Measurements from ENCODE around the gene CGB8.

The CGB8 gene

GRCh38 chr19:49010453-49010852 is 38.5 kb downstream of the CGB8 start:
- in situ Hi-C loops (cut with HindIII; ENCODE audit: low sequenced_read_pairs), result no loop called here

DNA sequence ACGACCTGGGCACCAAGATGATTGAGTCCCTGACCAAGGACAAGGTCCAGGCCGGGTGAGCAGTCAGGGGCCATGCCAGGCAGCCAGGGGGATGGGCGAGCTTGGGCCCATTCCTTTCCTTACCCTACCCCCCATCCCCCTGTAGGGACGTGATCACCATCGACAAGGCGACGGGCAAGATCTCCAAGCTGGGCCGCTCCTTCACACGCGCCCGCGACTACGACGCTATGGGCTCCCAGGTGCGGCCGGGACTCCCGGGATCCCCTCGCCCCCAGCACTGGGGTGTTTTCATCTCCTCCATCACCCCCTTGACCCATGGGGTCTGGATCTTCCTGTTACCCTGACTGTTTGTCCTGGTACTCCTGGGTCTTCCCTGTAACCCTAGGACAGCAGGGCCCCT is 39.1 kb downstream of the CGB8 start:
- in situ Hi-C loops (cut with HindIII; ENCODE audit: low sequenced_read_pairs), result no loop called here

- in situ Hi-C loops (cut with HindIII; ENCODE audit: low sequenced_read_pairs), result no loop called here
These were observed 42.0 kb downstream of the CGB8 start for GRCh38 chr19:49006905-49007304.

DNA sequence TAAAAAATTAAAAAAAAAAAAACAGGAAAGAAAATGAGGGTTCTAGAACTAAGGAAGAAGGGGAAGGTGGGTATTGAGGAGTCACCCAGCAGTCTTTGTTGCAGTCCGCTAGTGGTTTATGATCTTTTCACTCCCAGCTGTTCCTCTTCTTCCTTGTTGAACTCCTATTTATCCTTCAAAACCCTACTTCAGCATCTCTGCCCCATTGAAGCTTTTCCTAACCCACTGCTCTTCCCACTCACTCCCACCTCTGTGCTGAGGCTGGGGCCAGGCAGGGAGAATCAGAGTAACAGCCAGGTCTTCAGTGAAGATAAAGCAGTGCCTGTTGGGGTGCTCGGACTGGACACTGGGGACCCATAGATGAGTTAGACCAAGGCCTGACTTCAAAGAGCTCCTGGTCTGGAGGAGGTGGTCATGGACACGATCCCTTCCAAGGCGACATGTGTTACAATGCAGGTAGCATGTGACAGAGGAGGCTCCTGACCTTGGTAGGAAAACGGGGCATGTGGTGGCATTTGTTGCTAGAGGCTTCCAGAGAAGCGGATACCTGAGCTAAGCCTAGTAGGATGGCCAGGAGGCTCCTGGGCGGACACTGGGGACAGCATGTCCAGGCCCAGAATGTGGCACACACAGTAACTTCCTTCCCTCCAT is 43.8 kb downstream of the CGB8 start:
- in situ Hi-C loops (cut with HindIII; ENCODE audit: low sequenced_read_pairs), result no loop called here

DNA sequence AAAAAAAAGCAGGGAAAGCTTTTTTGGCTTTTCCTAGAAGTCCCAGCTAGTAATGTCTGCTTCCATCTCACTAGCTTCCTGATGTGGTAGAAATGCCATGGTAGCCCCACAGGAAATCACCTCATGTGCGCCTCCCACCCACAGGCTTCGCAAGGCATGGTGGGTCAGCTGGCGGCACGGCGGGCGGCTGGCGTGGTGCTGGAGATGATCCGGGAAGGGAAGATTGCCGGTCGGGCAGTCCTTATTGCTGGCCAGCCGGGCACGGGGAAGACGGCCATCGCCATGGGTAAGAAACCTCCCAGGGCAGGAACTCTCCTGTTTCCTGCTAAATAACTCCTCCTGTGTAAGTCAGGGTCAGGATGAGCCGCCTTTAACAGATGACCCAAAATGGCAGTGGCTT is 44.8 kb downstream of the CGB8 start:
- in situ Hi-C loops (cut with HindIII; ENCODE audit: low sequenced_read_pairs), result no loop called here

- in situ Hi-C loops (cut with HindIII; ENCODE audit: low sequenced_read_pairs), result no loop called here
These were observed 49.2 kb downstream of the CGB8 start for GRCh38 chr19:48999481-49000325.

DNA sequence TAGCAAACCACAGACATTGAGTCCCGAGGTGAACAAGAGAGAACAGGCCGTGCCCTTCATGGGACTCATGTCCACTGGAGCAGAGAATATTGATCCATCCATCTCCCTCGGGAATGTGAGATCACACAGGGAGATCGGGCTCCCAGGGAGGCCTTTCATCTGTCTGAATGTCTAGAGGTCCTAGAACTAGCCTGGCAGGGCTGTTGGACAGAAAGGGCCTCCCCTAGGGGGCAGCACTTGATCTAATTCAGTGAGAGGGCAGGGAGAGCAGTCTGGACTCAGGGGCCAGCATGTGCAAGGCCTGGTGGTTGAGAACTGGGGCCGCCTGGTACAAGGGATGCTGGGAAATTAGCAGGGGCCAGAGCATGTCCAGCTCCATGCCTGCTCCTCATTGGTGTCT is 50.9 kb downstream of the CGB8 start:
- in situ Hi-C loops (cut with HindIII; ENCODE audit: low sequenced_read_pairs), result no loop called here
